SKM-1 treated with dmso at 0.1 percent for 144 hours (cell line): ENCODE results near the gene CCBE1.
"Not testable (repeated sequence)": the region's sequence is repeated elsewhere in the genome, so short reads cannot be mapped to it uniquely, and the experiment has no call there.

Source experiments
- DNase-seq: peaks from one replicate; lab custom pipeline; 2025; ENCODE audit not compliant: unreplicated experiment; lab: John Stamatoyannopoulos, UW

The CCBE1 gene

DNA sequence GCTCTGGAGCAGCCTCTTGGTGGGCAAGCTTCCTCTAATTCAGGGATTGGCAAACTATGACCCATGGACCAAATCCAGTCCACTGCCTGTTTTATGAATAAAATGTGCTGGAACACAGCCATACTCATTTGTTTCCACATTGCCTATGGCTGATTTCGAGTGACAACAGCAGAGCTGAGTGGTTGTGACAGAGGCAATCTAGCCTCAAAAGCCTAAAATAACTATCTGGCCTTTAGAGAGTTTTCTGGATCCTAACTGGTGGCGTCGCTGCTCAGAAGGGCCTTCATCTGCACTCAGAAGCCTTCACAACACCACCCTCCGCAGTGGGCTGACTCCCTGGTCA, 147.1 kb downstream of the CCBE1 start:
- no peak for DNase-seq

GRCh38 chr18:59549503-59550173, 147.6 kb downstream of the CCBE1 start:
- no peak for DNase-seq

DNA sequence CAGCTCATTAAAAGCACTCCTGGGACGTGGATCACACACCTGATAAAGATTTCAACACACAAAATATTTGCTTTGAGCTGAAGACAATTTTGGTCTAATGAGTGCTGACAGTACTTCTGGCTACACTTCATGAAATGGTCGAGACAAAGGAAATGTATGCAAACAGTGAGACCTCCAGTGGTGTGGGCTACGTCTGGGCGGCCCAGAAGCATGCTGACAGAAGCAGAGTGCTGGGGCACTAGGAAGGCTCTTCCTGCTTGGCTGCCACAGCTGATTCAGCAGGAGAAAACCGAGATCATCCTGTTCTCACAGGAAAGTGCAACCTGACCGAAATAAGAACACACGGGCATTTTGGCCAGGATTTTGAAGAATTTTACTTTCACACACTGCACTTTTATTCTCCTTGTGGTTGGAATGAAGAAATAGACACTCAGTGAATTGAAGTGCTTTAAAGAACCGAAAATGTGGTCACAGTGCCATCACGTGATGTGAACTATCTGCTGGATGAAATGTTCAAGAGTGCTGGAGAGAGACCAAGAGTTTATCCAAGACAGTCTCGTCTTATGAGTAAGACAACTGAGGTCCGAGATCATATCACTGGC, 149.5 kb downstream of the CCBE1 start:
- no peak for DNase-seq

DNA sequence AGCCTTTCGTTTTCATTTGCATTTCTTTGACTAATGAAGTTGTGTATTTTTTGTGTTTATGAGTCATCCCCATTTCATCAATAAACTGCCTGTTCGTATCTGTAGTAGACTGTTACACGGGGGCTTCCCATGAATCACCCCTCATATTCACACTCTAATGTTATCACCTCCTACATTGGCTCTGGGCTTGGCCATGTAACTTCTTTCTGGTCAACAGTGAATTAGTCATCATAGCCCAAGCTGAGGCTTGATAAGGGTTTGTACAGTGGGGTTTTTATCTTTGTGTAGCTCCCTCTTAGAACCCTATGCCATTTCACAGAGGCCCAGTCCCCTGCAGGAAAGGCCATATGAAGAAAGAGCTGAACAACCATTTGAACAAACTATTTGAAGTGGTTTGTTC, 151.0 kb downstream of the CCBE1 start:
- no peak for DNase-seq

GRCh38 chr18:59540780-59541179, 156.4 kb downstream of the CCBE1 start:
- no peak for DNase-seq

DNA sequence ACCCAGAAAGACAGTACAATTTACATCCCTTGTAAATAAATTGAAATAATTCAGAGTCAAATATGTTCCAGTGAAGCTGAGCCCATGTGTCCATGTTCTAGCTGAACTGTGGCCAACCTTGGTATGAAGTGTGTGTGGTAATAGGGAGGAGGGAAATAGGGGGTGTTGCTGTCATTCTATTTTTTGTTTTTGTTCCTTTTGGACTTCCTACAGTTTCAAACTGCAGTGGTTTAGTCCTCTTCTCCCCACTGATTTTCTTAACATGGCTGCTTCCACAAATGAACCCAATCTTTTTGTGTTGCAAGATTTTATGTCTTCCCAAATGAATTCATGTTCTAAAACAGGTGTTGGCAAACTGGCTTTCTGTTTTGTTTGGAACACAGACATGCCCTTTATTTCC, 156.9 kb downstream of the CCBE1 start:
- DNase-seq, result no peak

GRCh38 chr18:59539108-59539507, 158.1 kb downstream of the CCBE1 start:
- DNase-seq, result no peak

DNA sequence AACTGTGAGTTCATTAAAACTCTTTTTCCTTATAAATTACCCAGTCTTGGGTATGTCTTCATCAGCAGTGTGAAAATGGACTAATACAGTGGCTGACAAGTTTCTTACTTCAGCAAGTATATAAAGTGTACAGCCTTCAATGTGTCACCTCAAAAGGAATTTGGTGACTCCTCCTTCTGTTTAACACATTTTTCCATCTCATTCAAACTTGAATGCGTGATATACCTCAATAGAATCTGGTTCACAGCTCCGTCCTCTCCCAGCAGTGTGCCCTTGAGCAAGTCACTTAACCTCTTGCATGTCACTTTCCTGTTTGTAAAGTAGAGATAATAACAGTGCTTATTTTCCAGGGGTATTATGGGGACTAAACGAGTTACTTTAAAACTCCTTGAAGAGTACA, 159.6 kb downstream of the CCBE1 start:
- no peak for DNase-seq

GRCh38 chr18:59536166-59536565, 161.1 kb downstream of the CCBE1 start:
- no peak for DNase-seq

- no peak for DNase-seq
Observed at GRCh38 chr18:59535055-59535454, 162.2 kb downstream of the CCBE1 start.

GRCh38 chr18:59528866-59529265, 168.4 kb downstream of the CCBE1 start:
- DNase-seq, result no peak

DNA sequence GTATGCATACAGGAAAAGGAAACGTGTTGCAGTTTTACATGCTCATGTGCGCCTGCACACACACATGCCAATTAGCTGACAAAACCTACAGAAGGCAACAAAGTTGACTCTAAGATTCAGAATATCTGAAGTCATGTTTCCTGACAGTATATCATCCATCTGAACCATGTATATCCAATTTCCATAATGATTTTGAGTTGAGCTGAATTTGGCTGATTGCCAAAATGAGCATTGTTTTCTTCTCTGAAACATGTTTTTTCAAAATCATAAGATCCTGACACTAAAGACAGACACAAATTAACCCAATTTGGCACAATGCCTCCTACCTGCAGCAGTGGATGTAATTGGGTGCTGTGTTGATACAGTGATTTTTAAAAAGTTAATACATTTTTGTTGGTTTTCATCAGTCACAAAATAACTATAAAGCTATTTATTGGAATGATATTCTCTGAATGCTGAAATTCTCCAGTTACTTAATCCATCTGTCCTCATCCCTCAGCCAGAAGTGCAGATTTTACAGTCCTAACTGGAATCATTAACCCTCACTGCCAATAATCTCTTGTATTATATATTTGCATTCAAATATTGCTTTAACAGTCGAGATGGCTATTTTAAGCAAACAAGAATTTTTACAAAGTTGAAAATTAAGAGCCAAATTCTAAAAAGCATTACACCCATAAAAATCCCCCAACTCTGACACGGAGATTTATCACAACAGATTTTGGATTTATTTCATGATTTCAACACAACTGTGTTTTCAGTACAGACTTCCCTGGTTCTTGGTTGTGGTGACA, 176.5 kb downstream of the CCBE1 start:
- no peak for DNase-seq

- no peak for DNase-seq
Observed at GRCh38 chr18:59518705-59519104, 178.5 kb downstream of the CCBE1 start.

- no peak for DNase-seq
Observed at GRCh38 chr18:59517446-59518165, 179.6 kb downstream of the CCBE1 start.

GRCh38 chr18:59516356-59517155, 180.7 kb downstream of the CCBE1 start:
- no peak for DNase-seq

GRCh38 chr18:59515956-59516355, 181.3 kb downstream of the CCBE1 start:
- DNase-seq, result not testable (repeated sequence)

GRCh38 chr18:59515147-59515546, 182.1 kb downstream of the CCBE1 start:
- DNase-seq, result no peak

GRCh38 chr18:59514203-59514602, 183.0 kb downstream of the CCBE1 start:
- DNase-seq, result no peak

DNA sequence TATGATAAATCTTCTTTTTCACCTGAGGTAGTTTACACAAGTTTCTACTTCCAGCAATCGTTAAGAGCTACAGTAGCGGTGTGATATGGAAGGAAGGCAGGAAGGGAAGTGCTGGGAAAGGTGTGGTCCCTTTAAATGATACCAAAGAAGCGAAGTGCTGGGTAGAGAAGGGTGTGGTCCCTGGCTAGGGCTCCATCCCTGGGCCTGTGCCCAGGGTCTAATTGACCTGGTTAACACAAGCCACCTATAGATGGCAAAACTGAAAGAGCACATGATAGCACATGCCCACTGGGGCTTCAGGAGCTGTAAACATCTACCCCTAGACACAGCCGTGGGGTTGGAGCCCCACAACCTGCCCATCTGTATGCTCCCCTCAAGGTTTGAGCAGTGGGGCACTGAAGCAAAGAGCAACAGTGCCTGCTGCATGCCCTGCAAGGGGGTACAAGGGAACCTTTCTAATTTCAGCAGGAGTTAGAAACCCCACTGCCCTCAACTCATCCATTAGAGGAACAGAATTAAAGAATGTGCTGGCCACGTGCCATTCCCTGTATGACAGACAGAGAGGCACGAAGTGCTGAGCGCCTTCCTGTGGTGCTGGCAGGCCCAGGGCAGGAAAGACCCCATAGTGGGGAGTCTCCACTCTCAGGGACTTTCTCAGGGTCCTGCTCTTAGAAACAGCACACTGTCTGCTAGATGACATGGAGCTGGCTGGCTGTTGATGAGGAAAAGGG, 185.0 kb downstream of the CCBE1 start:
- DNase-seq, result no peak
